Activated T-helper 1 cell treated with anti-CD3 and anti-CD28 coated beads, Interleukin-12 subunit alpha, Interleukin-12 subunit beta, Interleukin-2, Interleukin-4 antibody, amounts not matched to agents 30 ng/mL and 10 ng/mL and 1 ng/mL, durations not matched to agents 14 hours and 24 hours and 36 hours (primary cell): ENCODE data around the gene DDIT4L. TPM values are rescaled to one million over a fixed set of nuclear protein-coding genes. Genes with fewer than 3 reads are reported as not detected.
"Not testable (repeated sequence)": the region's sequence is repeated elsewhere in the genome, so short reads cannot be mapped to it uniquely, and the experiment has no call there.

ENCODE experiments used
- DNase-seq: peaks from one replicate; pipeline ENCODE4 v3.0.0; 2021; ENCODE audit warnings: low spot score
- H3K27ac Mint-ChIP-seq: one replicate; pipeline ENCODE4 v1.8.0; 2021; ENCODE audit warnings: mild to moderate bottlenecking, mixed read lengths
- H3K27me3 Mint-ChIP-seq: one replicate; pipeline ENCODE4 v1.8.0; 2022; ENCODE audit warnings: mild to moderate bottlenecking, moderate library complexity, mixed read lengths; ENCODE audit not compliant: insufficient read depth
- H3K36me3 Mint-ChIP-seq: one replicate; pipeline ENCODE4 v1.8.0; 2021; ENCODE audit warnings: low read depth, mixed read lengths
- H3K4me1 Mint-ChIP-seq: one replicate; pipeline ENCODE4 v1.8.0; 2021; ENCODE audit warnings: low read depth, mixed read lengths
- H3K4me3 Mint-ChIP-seq: one replicate; pipeline ENCODE4 v1.8.0; 2021; ENCODE audit warnings: mild to moderate bottlenecking, moderate library complexity, mixed read lengths
- H3K9me3 Mint-ChIP-seq: one replicate; pipeline ENCODE4 v1.8.0; 2021; ENCODE audit warnings: mixed read lengths
- intact Hi-C: fragments of 100-400 bp; cut with micrococcal nuclease; formaldehyde crosslinking; loops from one replicate; pipeline ENCODE4 v1.15.1; 2024
- total RNA-seq: library from RNA; stranded (reverse); gene quantifications from 2 replicates; pipeline ENCODE4 v1.2.3, GENCODE V29; 2022

Gene DDIT4L, protein sequence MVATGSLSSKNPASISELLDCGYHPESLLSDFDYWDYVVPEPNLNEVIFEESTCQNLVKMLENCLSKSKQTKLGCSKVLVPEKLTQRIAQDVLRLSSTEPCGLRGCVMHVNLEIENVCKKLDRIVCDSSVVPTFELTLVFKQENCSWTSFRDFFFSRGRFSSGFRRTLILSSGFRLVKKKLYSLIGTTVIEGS
- total RNA-seq = 0.34 and 0.76 TPM in 2 replicates

DNA sequence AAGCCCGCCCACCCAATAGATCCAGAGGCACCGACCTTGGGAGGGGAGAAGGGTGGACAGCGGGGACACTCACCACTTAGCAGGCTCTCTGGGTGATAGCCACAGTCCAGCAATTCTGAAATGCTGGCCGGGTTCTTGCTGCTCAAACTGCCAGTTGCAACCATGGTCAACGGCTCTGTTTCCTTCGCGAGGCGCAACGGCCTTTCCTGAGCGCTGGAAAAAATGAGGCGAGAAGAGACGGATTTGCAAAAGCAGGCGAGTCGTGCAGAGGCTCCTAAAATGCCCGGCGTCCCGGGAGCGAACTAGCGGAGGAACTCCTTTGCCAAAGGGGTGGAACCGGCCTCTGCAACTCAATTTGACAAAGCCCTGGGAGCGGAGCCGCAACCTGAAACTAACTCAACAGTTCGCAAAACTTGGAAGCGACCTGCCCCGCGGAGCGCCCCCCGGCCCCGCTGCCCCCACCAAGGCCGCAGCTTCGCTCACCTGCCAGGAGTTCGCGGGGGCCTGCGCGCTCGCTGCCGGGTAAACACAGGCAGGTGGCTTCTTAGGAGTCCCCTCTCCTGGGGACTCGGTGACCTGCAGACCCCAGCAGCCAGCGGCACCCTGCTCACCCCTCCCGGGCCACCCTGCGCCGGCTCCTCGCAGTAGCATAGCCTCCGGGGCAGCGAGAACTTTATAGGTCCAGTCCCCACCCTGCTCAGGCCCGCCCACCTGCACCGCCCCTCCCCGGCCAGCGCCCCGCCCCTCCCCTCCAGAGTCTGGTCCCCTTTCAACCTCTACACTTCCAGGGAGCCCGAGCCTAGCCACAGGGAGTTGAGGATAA is at the start of gene DDIT4L:
TSS of gene DDIT4L (minus strand) at position 649 of the 823 bp plus-strand sequence. CDS start at position 164, 485 bp downstream.
- peak within 1 kb of the TSS; percentile 82 for H3K4me3 Mint-ChIP-seq
- intact Hi-C loops = loop anchor here (5.0 kb wide), 1 partner anchor 98 kb away; no protein-coding TSS in a partner anchor
- DNase-seq = no peak
- H3K9me3 Mint-ChIP-seq = no peaks in the 10 kb centered on the region
- H3K36me3 Mint-ChIP-seq = peaks cover 2% of the 10 kb centered on the region
- H3K4me1 Mint-ChIP-seq = peaks cover 21% of the 10 kb centered on the region
- peaks cover 45% of the 10 kb centered on the region for H3K27me3 Mint-ChIP-seq
- H3K27ac Mint-ChIP-seq = no peak within 1 kb of the TSS

GRCh38 chr4:100240008-100240407 is 49.7 kb upstream of the DDIT4L start:
- Mint-ChIP-seq H3K27me3 (peaks cover 1% of the 10 kb centered on the region), H3K9me3 (peaks cover 8% of the 10 kb centered on the region), H3K4me1 (peaks cover 8% of the 10 kb centered on the region), H3K27ac (no peak overlapping the region), H3K36me3 (no peaks in the 10 kb centered on the region), H3K4me3 (no peak overlapping the region)
- DNase-seq = no peak
- intact Hi-C loops = no loop called here

DNA sequence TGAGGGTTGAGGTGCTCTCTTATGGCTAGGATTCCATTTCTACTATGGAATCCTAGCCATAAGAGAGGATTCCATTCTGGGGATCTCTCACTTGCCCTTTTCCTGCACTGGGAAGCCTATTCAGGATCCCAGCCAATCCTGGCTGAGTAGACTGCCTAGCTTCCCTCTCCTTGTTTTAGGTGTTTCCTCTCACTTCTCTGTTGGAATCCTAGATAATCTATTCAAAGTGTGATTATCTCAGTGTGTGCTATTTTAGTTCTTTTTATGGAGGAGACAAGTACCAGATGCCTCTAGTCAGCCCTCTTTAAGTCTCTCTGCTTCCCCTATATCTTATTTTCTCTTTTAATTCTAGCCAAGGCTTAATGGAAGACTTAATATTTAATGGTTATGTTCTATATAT is 34.5 kb upstream of the DDIT4L start:
- peaks cover 8% of the 10 kb centered on the region for H3K27me3 Mint-ChIP-seq
- peaks cover 40% of the 10 kb centered on the region for H3K9me3 Mint-ChIP-seq
- H3K4me1 Mint-ChIP-seq = no peaks in the 10 kb centered on the region
- no peak for DNase-seq
- intact Hi-C loops = no loop called here
- no peak overlapping the region for H3K27ac Mint-ChIP-seq
- H3K36me3 Mint-ChIP-seq = no peaks in the 10 kb centered on the region
- H3K4me3 Mint-ChIP-seq = no peak overlapping the region

DNA sequence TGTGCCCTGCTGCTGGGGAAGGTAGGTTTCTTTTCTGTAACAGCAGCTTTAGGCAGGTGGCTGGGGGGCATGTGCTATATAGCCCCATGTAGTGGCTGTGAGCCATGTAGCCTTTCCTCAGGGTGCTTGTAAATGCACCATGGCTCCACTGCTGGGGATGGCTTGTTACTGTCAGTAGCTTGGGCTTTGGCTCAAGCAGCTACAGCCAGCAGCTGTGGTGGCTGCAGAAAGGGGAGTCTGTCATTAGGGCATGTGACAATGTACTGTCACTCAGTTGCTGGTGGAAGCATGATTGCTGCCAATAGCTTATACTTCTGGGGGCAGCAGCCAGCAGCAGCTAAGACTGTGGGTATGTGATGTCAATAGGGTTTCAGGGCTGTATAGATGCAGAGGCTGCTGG is 33.9 kb upstream of the DDIT4L start:
- H3K4me3 Mint-ChIP-seq = no peak overlapping the region
- no peak overlapping the region for H3K27ac Mint-ChIP-seq
- peaks cover 35% of the 10 kb centered on the region for H3K9me3 Mint-ChIP-seq
- no peak for DNase-seq
- no peaks in the 10 kb centered on the region for H3K36me3 Mint-ChIP-seq
- intact Hi-C loops = no loop called here
- peaks cover 12% of the 10 kb centered on the region for H3K27me3 Mint-ChIP-seq
- no peaks in the 10 kb centered on the region for H3K4me1 Mint-ChIP-seq

GRCh38 chr4:100208964-100209363 is 18.7 kb upstream of the DDIT4L start:
- Mint-ChIP-seq H3K9me3 (no peaks in the 10 kb centered on the region), H3K36me3 (no peaks in the 10 kb centered on the region), H3K4me3 (peak overlapping the region; percentile 17), H3K4me1 (peaks cover 32% of the 10 kb centered on the region), H3K27me3 (peaks cover 24% of the 10 kb centered on the region), H3K27ac (peak overlapping the region; percentile 59)
- peak; percentile 29 for DNase-seq
- intact Hi-C loops = loop anchor here (5.0 kb wide), 1 partner anchor 112 kb away; no protein-coding TSS in a partner anchor

DNA sequence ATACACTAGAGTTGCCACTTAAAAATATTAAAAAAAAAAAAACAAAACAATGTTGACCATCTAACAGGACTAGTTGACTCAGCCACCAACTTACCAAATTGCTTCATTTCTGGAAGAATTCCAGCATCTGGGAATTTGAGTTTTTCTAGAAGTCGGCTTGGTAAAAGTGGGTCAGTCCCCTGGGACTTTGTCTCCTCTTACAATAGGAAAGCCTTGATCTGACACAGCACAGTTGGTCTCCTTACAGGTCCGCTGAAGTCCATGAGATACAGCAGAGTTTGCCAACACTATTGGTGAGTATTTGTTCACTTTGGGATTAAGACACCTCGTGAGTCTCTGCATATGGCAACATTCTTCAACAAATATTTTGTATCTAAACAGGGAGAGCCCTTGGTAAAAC is 18.2 kb upstream of the DDIT4L start:
- Mint-ChIP-seq H3K27ac (no peak overlapping the region), H3K9me3 (no peaks in the 10 kb centered on the region), H3K4me3 (no peak overlapping the region), H3K27me3 (peaks cover 19% of the 10 kb centered on the region), H3K4me1 (peaks cover 32% of the 10 kb centered on the region), H3K36me3 (no peaks in the 10 kb centered on the region)
- intact Hi-C loops = loop anchor here (5.0 kb wide), 1 partner anchor 111 kb away; no protein-coding TSS in a partner anchor
- DNase-seq = no peak

DNA sequence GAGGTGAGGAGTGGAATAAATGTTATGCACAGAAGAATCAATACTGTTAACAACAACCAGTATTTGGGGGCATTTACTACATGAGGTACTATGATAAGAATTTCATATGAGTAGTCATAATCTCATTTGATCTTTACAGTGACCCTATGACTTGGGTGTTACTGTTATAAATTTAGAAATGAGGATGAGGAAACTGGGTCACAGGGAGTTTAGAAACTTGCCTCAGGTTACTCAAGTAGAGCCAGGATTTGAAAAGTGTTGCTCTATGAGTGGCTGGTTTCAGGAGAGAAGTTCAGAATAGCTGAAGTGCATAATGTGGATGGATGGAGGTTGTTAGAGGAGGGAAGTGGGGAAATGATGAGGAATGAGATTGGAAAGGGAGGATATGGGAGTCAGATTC is 16.6 kb upstream of the DDIT4L start:
- Mint-ChIP-seq H3K9me3 (no peaks in the 10 kb centered on the region), H3K36me3 (no peaks in the 10 kb centered on the region), H3K27ac (no peak overlapping the region), H3K27me3 (peaks cover 17% of the 10 kb centered on the region), H3K4me3 (no peak overlapping the region), H3K4me1 (peaks cover 32% of the 10 kb centered on the region)
- DNase-seq = no peak
- intact Hi-C loops = loop anchor here (5.0 kb wide), 1 partner anchor 110 kb away; no protein-coding TSS in a partner anchor

DNA sequence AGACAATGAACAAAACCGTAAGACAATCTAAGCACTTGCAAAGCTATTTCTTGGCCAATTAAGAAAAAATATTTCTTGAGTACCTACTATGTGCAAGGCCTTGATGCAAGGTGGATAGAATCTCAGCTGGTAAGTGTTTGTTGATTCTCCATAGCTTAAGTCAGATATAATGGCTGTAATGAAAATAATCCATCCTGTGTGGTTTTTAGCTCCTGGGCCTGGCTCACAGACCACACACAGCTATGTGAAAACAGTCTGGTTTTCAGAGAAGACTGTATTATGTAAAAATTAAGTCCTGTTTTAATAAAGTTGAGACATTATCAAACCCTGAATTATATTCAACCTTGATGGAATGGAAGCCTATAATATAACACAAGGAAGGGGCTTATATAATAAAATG is 7.8 kb upstream of the DDIT4L start:
- Mint-ChIP-seq H3K36me3 (no peaks in the 10 kb centered on the region), H3K27ac (no peak overlapping the region), H3K9me3 (no peaks in the 10 kb centered on the region), H3K4me1 (no peaks in the 10 kb centered on the region), H3K27me3 (peaks cover 12% of the 10 kb centered on the region), H3K4me3 (no peak overlapping the region)
- intact Hi-C loops = no loop called here
- DNase-seq = no peak

DNA sequence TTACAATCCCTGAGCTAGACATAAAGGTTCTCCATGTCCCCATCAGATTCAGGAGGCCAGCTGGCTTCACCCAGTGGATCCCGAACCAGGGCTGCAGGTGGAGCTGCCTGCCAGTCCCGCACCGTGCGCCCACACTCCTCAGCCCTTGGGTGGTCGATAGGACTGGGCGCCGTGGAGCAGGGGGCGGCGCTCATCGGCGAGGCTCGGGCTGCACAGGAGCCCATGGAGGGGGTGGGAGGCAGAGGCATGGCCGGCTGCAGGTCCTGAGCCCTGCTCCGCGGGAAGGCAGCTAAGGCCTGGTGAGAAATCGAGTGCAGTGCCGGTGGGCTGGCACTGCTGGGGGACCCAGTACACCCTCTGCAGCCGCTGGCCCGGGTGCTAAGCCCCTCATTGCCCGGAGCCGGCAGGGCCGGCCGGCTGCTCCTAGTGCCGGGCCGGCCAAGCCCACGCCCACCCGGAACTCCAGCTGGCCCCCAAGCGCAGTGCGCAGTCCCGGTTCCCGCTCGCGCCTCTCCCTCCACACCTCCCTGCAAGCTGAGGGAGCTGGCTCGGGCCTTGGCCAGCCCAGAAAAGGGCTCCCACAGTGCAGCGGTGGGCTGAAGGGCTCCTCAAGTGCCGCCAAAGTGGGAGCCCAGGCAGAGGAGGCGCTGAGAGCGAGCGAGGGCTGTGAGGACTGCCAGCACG is 6.3 kb upstream of the DDIT4L start:
- H3K27ac Mint-ChIP-seq, H3K36me3 Mint-ChIP-seq, H3K4me1 Mint-ChIP-seq, H3K4me3 Mint-ChIP-seq, DNase-seq, H3K9me3 Mint-ChIP-seq, intact Hi-C loops: not testable (repeated sequence)
- H3K27me3 Mint-ChIP-seq = peaks cover 20% of the 10 kb centered on the region

DNA sequence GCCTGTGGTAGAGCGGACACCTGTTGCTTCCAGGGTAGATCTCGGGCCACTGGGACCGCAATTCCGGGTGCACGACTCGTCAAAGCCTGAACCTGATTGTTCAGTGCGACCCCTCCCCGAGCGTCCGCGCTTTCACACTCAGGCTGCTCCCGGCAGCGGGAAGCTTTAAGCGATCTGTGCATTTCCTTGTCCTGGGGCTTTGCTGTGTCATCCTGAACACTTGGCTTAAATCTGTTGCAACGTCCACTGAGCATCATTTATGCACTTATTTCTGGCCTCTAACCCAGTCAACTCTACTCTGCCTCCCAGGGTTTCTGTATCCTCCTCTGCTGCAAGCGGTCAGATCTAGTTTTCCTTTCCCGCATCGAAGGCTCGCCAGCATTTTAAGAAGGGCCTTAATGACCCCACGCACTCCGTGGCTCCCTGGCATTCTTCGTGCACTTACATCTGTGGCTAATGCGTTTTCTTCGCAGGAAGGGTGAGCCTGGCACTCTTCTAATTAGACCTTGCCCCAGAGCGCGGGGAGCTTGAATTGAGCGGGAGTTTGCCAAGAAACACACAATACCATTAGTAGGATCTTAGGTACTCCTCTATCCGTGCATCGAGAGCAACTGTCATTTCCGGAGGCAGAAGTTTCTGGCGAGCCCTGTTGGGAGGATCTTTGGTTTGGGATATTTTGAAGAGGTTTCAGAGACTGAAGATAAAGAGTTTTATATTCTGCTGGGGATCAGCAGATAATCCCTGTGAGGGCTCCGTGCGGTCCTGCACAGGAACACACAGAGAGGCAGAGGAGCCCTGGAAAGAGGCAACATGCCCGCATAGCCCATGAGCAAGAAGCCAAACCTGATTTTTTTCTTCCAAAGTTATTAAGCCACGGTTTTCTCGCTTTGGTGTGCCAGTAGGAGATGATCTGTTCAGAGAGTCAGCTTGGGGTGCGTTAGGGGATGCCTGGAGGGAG is 654 bp upstream of the DDIT4L start:
- intact Hi-C loops = loop anchor here (5.0 kb wide), 1 partner anchor 99 kb away; no protein-coding TSS in a partner anchor
- Mint-ChIP-seq H3K27ac (no peak overlapping the region), H3K36me3 (peaks cover 2% of the 10 kb centered on the region)

GRCh38 chr4:100188829-100189228 is 1.4 kb downstream of the DDIT4L start:
- Mint-ChIP-seq H3K27ac (no peak overlapping the region), H3K27me3 (peaks cover 40% of the 10 kb centered on the region), H3K4me1 (peaks cover 21% of the 10 kb centered on the region), H3K36me3 (peaks cover 2% of the 10 kb centered on the region), H3K4me3 (peak overlapping the region; percentile 82), H3K9me3 (no peaks in the 10 kb centered on the region)
- no peak for DNase-seq
- intact Hi-C loops = no loop called here

More for the DNA sequence above, 654 bp upstream of the DDIT4L start:
- Mint-ChIP-seq H3K4me1 (peaks cover 21% of the 10 kb centered on the region), H3K9me3 (no peaks in the 10 kb centered on the region), H3K27me3 (peaks cover 47% of the 10 kb centered on the region), H3K4me3 (peak overlapping the region; percentile 82)
- no peak for DNase-seq

- Mint-ChIP-seq H3K27me3 (peaks cover 40% of the 10 kb centered on the region), H3K9me3 (no peaks in the 10 kb centered on the region), H3K27ac (no peak overlapping the region), H3K4me3 (no peak overlapping the region), H3K4me1 (peaks cover 21% of the 10 kb centered on the region), H3K36me3 (peaks cover 2% of the 10 kb centered on the region)
- no peak for DNase-seq
- intact Hi-C loops = no loop called here
These were observed 2.5 kb downstream of the DDIT4L start for GRCh38 chr4:100187781-100188180.
